Activated effector memory CD4-positive, alpha-beta T cell treated with anti-CD3 and anti-CD28 coated beads, Interleukin-2, amount 50 U/mL, for 16 hours (primary cell): Measurements from ENCODE around the gene RAB27B.
"Not testable (repeated sequence)": the region's sequence is repeated elsewhere in the genome, so short reads cannot be mapped to it uniquely, and the experiment has no call there.

Experiments
- DNase-seq: peaks from one replicate; pipeline ENCODE4 v3.0.0-alpha.2; 2020

RAB27B gene

DNA sequence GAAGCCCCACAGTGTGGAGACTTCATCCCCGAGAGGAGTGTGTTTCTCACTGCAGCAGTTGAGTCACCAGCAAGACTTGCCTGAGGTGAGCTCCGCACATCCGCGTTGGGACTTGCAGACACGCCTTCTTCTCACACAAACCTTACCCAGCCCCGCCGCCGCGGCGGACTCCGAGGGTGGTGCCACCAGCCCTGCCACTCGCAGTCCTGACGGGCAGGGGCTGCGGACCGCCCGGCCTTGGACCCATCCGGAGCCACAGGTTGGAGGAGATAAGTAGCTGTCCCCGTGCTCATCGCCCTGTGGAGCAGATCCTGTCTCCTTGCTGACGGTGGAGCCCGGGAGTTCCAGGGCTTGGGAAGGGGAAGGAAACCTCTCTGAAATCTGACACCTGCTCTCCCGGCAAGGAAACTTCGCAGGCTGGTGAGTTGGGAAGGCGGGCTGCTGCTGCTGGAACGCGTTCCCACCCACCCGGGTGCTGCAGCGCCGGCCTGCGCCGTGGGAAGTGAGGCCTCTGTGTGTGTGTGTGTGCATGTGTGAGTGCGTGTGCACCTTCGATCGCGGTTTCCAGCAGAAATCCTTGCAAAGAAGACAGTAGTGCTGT lies at the start of gene RAB27B:
Gene RAB27B (plus strand): TSS at position 197 of the 601 bp plus-strand sequence. CDS start 49,109 bp downstream, outside the sequence.
- DNase-seq, result peak; percentile 89

GRCh38 chr18:54780285-54780861 lies 47.9 kb upstream of the RAB27B start:
- DNase-seq, result no peak

DNA sequence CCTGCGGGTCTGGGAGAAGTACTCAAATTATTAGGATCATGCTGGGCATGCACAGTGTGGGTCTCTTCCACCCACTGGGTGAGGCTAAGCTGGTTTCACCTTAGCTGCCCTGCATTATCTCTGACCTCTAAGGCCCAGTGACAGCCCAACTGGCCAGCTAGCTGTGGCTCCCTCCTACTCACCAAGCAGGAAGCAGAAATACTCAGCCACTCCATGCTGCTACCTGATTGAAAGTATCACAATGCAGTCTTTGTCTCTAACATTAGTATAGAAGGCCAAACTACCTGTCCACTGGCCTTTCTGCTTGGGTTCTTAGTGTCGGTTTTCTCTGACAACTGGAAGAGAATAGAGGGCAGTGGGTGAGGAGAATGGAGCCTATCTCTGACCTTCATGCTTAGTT lies 47.3 kb upstream of the RAB27B start:
- DNase-seq, result no peak

DNA sequence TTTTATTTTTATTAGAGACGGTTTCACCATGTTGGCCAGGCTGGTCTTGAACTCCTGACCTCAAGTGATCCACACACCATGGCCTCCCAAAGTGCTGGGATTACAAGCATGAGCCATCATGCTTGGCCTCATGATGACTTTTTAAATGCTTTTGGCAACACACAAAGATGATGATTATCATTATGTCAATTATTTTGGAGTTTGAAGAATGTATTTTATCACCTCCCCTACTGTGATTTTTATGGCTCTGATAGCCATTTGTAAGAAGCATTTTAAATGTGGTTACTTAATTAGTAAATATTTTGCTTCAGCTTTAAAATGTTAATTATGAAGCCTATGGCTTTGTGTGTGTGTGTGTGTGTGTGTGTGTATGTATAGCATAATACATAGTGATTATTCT lies 45.1 kb upstream of the RAB27B start:
- DNase-seq, result no peak

GRCh38 chr18:54786206-54786605 lies 42.1 kb upstream of the RAB27B start:
- DNase-seq, result no peak

DNA sequence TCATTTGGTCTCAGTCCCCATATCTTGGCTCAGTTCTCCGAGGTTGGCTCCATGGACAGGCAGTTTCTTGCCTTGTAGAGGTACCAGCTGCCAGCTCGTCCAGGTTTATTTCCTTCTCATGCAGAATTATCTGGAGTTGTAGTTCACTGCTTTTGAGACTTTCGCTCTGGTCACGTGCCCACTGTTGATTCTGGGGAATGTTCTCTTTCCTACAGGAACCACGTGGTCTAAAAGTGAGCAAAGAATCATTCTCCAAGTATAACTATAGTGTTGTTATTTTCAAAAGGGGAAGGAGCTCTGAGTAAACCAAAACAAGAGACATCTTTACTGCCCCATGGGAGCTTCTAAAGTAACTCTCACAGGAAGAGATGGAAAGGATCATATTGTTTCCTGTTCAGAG lies 41.2 kb upstream of the RAB27B start:
- no peak for DNase-seq

- no peak for DNase-seq
Measured at GRCh38 chr18:54787616-54788015, 40.7 kb upstream of the RAB27B start.

DNA sequence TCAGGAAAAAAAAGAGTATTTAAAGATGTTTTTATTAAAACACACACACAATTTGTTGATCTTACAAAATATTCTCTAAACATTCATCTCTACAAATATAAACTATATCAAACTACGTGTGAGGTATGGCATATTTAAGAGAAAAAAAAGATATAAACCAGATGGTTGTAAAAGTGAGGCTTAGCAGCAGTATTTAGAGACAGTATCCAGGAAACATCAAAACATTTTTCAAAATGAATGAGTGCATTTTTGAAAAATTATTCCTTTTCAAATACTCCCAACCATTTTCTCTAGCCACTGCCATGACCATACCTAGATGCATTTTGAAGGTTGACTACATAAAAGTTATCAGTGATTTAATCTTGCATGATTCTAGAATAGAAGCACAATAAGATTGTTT lies 38.2 kb upstream of the RAB27B start:
- DNase-seq, result no peak

GRCh38 chr18:54791657-54792056 lies 36.6 kb upstream of the RAB27B start:
- no peak for DNase-seq

DNA sequence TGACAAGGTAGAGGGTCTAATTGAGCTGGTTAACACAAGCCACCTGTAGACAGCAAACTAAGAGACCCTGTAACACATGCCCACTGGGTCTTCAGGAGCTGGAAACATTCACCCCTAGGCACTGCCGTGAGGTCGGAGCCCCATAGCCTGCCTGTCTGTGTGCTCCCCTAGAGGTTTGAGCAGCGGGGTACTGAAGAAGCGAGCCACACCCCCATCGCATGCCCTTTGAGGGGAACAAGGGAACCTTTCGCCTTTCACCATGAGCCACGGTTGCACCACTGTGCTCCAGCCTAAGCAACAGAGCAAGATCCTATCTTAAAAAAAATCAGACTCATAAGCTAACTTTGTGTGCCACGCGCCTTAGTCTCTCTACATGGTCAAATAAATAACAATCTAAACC lies 36.2 kb upstream of the RAB27B start:
- no peak for DNase-seq

GRCh38 chr18:54794823-54795222 lies 33.5 kb upstream of the RAB27B start:
- DNase-seq, result no peak

- DNase-seq, result no peak
Measured at GRCh38 chr18:54798186-54798585, 30.1 kb upstream of the RAB27B start.

DNA sequence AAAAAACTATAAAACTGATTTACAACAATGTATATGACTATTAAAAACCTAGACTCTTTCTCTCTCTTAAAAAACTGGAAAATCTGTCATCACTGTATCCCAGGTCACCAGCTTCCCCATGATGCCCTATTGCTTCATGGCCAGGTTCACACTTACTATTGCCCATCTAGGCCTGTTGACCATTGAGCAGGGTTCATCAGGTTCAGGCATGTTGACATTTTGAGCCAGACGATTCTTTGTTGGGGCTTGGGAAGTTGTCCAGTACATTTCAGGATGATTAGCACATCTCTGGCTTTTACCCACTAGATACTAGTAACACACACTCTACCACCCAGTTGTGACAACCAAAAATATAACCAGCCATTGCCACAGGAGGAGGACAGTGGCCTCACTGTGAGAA lies 26.9 kb upstream of the RAB27B start:
- no peak for DNase-seq

DNA sequence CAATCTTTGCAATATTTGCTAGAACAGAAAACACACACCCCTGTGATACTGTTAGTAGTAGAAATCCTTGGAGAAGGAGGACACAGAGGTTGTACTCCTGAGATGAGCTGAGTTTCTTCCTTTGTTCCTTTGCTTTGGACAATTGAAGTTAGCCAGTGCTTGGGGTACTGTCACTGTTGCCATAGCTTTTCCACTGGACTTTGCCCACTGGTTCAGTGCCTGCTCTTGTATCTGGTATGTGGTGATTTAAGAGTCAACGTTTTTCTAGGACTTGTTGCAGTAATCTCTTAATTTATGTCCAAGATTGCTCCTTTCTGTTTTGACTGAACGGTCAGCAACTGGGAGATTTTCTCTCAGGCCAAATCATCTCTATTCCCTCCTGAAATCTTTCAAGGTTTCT lies 26.1 kb upstream of the RAB27B start:
- DNase-seq, result no peak

DNA sequence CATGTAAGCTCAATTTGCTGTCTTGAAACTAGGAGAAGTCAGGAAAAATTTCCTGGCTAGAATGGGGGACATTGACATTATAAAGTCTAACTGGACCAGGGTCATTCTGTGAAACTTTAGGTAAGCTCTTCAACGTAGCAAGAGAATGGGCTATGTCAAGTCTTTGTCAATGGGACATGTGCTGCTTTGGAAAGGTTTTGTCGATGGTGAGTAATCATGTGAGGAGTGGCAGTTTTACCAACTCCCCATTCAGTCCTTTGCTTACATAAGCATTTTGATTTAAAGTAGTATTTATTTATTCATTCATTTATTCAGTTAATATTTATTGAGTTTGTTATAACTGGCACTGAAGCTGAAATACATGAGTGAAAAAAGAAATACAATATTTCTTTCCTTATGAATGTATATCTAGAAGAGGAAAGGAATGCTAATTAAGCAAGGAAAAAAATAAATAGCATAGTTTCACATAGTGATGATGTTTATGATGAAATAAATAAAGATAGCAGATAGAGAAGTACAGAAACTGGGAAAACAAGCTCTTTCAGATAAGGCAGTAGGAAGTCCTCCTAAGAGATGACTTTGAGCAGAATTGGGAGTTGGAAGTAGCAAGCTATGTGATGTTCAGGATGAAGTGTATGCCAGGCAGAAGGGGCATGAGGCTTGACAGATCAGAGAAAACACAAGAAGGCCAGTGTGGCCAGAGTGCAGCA lies 25.4 kb upstream of the RAB27B start:
- DNase-seq, result no peak

- DNase-seq, result no peak
Measured at GRCh38 chr18:54805571-54806334, 22.5 kb upstream of the RAB27B start.

DNA sequence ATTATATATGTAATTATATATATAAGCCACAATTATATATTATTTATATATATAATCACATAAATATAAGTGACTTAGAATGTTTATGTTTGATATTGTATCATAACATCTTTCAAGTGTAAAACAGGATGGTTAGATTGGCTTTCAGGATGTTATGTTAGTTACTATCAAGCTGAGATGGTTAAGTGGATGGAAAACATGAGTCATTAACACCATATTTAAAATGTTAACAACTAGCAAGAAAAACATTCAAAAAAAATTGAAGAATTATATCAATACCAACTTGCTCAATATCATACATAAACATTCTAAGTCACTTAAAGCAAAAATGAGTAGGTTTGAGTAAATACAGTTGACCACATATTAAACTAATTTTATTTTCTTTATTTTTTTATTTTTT lies 21.8 kb upstream of the RAB27B start:
- DNase-seq, result no peak

DNA sequence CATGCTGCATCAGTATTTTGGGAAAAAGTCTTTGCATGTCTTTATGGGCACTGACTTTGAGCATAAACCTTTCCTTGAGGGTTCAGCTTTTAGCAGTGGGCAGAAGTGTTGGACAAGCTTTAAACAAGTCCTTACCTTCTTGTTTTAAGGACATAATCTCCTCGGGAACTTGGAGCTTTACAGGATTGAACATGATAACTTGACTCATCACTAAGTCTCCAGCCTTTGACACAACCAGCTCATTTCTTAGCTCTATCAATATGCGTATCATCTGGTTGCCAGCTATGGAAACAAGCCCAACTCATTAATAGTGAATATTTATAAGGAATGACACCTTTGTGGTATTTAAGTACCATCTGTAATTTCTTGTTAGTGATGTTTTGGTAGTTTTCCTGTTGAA lies 21.0 kb upstream of the RAB27B start:
- no peak for DNase-seq

DNA sequence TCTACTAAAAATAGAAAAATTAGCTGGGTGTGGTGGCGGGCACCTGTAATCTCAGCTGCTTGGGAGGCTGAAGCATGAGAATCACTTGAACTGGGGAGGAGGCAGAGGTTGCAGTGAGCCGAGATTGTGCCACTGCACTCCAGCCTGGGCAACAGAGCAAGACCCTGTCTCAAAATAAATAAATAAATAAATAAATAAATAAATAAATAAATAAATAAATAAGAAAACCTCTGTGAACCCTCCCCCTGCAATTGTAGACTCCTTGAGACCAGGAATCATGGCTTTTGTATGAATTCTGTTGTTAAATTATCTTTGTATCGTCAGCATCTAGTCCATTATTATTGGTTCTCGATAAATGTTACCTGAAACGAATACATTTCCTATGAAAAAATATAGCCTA lies 17.6 kb upstream of the RAB27B start:
- not testable (repeated sequence) for DNase-seq

GRCh38 chr18:54812885-54813284 lies 15.4 kb upstream of the RAB27B start:
- no peak for DNase-seq

DNA sequence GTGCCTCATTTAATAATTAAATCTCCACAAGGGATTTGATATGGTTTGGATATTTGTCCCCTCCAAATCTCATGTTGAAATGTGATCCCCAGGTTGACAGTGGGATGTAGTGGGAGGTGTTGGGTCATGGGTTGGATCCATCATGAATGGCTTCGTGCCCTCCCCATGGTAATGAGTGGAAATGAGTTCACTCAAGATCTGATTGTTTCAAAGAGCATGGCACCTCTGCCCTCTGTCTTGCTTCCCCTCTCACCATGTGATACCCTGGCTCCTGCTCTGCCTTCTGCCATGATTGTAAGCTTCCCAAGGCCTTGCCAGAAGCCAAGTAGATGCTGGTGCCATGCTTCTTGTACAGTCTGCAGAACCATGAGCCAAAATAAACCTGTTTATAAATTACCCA lies 15.0 kb upstream of the RAB27B start:
- DNase-seq, result no peak

GRCh38 chr18:54813977-54814565 lies 14.2 kb upstream of the RAB27B start:
- DNase-seq, result no peak

DNA sequence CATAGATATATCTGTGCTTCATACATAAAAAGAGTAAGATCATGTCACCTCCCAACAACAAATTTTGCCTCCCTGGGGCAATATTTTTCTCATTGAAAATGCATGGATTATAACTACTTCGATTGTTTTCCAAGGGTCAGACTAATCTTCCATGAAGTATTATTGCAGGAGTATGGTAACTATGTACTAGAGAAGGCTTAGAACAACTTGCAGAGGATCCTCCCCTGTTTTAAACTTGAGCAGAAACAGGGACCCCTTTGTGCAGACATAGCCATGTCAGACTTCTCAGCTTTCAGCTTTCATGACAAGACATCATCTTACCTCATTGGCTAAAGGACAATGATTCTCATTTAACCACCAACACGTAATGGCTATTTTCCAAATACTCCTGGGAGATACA lies 13.2 kb upstream of the RAB27B start:
- DNase-seq, result no peak
